Lower leg skin (tissue), 3 donors: ENCODE measurements around the gene GAGE10.

Experiments
- CTCF ChIP-seq, 3 donors: fragments of 450-650 bp; IDR thresholded peaks; one replicate each; pipeline ENCODE4 v1.5.1; 2016; ENCODE audit warnings: antibody characterized with exemption in 3 of 3, mild to moderate bottlenecking in 3 of 3, moderate library complexity in 2 of 3
- POLR2A ChIP-seq, 2 donors: fragments of 450-650 bp; IDR thresholded peaks; one replicate each; pipeline ENCODE4 v1.6.1; 2016 to 2017; ENCODE audit warnings: antibody characterized with exemption in 2 of 2, mild to moderate bottlenecking in 1 of 2, moderate library complexity in 1 of 2

- TF ChIP-seq CTCF (IDR thresholded peaks at IDR 0.05), result no peak
- TF ChIP-seq POLR2A (IDR thresholded peaks at IDR 0.05), result no peak
These were observed 27.2 kb upstream of the GAGE10 start for GRCh38 chrX:49276207-49276606.
